Smooth muscle cell (in vitro differentiated cells): ENCODE data around the gene POLN. TPM values are rescaled to one million over a fixed set of nuclear protein-coding genes. Genes with fewer than 3 reads are reported as not detected.

Experiments used
- DNase-seq: peaks from one replicate; lab custom pipeline; 2025; ENCODE audit not compliant: unreplicated experiment; lab: John Stamatoyannopoulos, UW
- H2AFZ ChIP-seq: fragments of 200-600 bp; sonication (generic); 2 replicates; pipeline ENCODE4 v1.6.0; 2016; ENCODE audit warnings: antibody characterized with exemption, low read depth, mild to moderate bottlenecking
- H3F3A ChIP-seq: fragments of 200-600 bp; sonication (generic); 2 replicates; pipeline ENCODE4 v1.6.0; 2017; ENCODE audit warnings: antibody characterized with exemption, low read depth
- H3K27ac ChIP-seq: fragments of 200-600 bp; sonication (generic); 2 replicates; pipeline ENCODE4 v1.5.1; 2016; ENCODE audit warnings: low read depth, mild to moderate bottlenecking
- H3K27me3 ChIP-seq: fragments of 200-600 bp; sonication (generic); 2 replicates; pipeline ENCODE4 v1.6.1; 2016; ENCODE audit warnings: low read depth, mild to moderate bottlenecking
- H3K36me3 ChIP-seq: fragments of 200-600 bp; sonication (generic); 2 replicates; pipeline ENCODE4 v1.5.1; 2016; ENCODE audit warnings: low read depth
- H3K4me1 ChIP-seq: fragments of 200-600 bp; sonication (generic); 2 replicates; pipeline ENCODE4 v1.5.1; 2016; ENCODE audit warnings: low read depth
- H3K4me2 ChIP-seq: fragments of 200-600 bp; sonication (generic); 2 replicates; pipeline ENCODE4 v1.6.0; 2016; ENCODE audit warnings: mild to moderate bottlenecking
- H3K4me3 ChIP-seq: fragments of 200-600 bp; sonication (generic); 2 replicates; pipeline ENCODE4 v1.5.1; 2016; ENCODE audit warnings: mild to moderate bottlenecking
- H3K79me2 ChIP-seq: fragments of 200-600 bp; sonication (generic); 2 replicates; pipeline ENCODE4 v1.6.0; 2016; ENCODE audit warnings: low read depth, mild to moderate bottlenecking
- H3K9ac ChIP-seq: fragments of 200-600 bp; sonication (generic); 2 replicates; pipeline ENCODE4 v1.6.0; 2016; ENCODE audit warnings: low read depth
- H3K9me3 ChIP-seq: fragments of 200-600 bp; sonication (generic); replicated peaks from 2 replicates; pipeline ENCODE4 v1.5.1; 2016; ENCODE audit warnings: low read depth
- H4K20me1 ChIP-seq: fragments of 200-600 bp; sonication (generic); 2 replicates; pipeline ENCODE4 v1.6.0; 2016; ENCODE audit warnings: low read depth
- CTCF ChIP-seq: fragments of 200-600 bp; sonication (generic); IDR thresholded peaks from 2 replicates; pipeline ENCODE4 v1.5.1; 2017; ENCODE audit warnings: borderline replicate concordance, mild to moderate bottlenecking, antibody characterized with exemption; ENCODE audit not compliant: insufficient read depth, poor library complexity, severe bottlenecking
- WGBS: methylation state at CpG from one replicate; pipeline ENCODE4 v1.1.7; 2016; ENCODE audit warnings: low lambda C conversion rate; 5-methylcytosine and 5-hydroxymethylcytosine counted together
- polyA plus RNA-seq: library from polyadenylated mRNA; unstranded; fragments of >200 nt; fragmentation: Nextera tagmentation; extraction: Ambion mirVana; gene quantifications from 2 replicates; pipeline ENCODE4 v1.2.1, GENCODE V29; 2016
- total RNA-seq: library from RNA; depleted of rRNA; stranded (reverse); fragments of >200 nt; gene quantifications from 2 replicates; pipeline ENCODE4 v1.2.3, GENCODE V29; 2014

Gene POLN
- total and polyA plus RNA-seq, 2 experiments from 2014 or later: 0.35 to 3.0 TPM

GRCh38 chr4:2085496-2085901, 156.4 kb downstream of the POLN start:
- H3K4me2 ChIP-seq: no peak overlapping the region
- H2AFZ ChIP-seq: no peak overlapping the region
- DNase-seq: no peak
- no peak overlapping the region for H3K9ac ChIP-seq
- H4K20me1 ChIP-seq: no peaks in the 10 kb centered on the region
- no peaks in the 10 kb centered on the region for H3K9me3 ChIP-seq
- no peaks in the 10 kb centered on the region for H3F3A ChIP-seq
- 93% methylated on average over 8 of the region's 8 CpGs for WGBS
- no peak overlapping the region for H3K4me3 ChIP-seq
- no peaks in the 10 kb centered on the region for H3K4me1 ChIP-seq
- H3K36me3 ChIP-seq: no peaks in the 10 kb centered on the region
- no peaks in the 10 kb centered on the region for H3K27me3 ChIP-seq
- H3K79me2 ChIP-seq: no peaks in the 10 kb centered on the region
- H3K27ac ChIP-seq: no peak overlapping the region
- TF ChIP-seq CTCF: no peak

GRCh38 chr4:2084316-2084715, 157.6 kb downstream of the POLN start:
- H3K27me3 ChIP-seq: no peaks in the 10 kb centered on the region
- WGBS: 87% methylated on average over 13 of the region's 13 CpGs
- H3K79me2 ChIP-seq: no peaks in the 10 kb centered on the region
- H3F3A ChIP-seq: no peaks in the 10 kb centered on the region
- no peak for TF ChIP-seq CTCF
- H2AFZ ChIP-seq: no peak overlapping the region
- no peaks in the 10 kb centered on the region for H3K9me3 ChIP-seq
- H3K36me3 ChIP-seq: no peaks in the 10 kb centered on the region
- H3K27ac ChIP-seq: no peak overlapping the region
- H3K9ac ChIP-seq: no peak overlapping the region
- H3K4me2 ChIP-seq: no peak overlapping the region
- no peaks in the 10 kb centered on the region for H4K20me1 ChIP-seq
- no peak for DNase-seq
- H3K4me3 ChIP-seq: no peak overlapping the region
- H3K4me1 ChIP-seq: no peaks in the 10 kb centered on the region

- Histone ChIP-seq H3K27me3 (no peaks in the 10 kb centered on the region), H3K9ac (no peak overlapping the region), H2AFZ (no peak overlapping the region), H3K36me3 (no peaks in the 10 kb centered on the region), H3K79me2 (no peaks in the 10 kb centered on the region), H3K27ac (no peak overlapping the region), H3K4me1 (no peaks in the 10 kb centered on the region), H3K4me2 (no peak overlapping the region), H3K9me3 (no peaks in the 10 kb centered on the region), H3F3A (no peaks in the 10 kb centered on the region), H3K4me3 (no peak overlapping the region), H4K20me1 (no peaks in the 10 kb centered on the region)
- no peak for TF ChIP-seq CTCF
- no peak for DNase-seq
- WGBS: 86% methylated on average over 6 of the region's 6 CpGs
These were observed 158.1 kb downstream of the POLN start for GRCh38 chr4:2083826-2084160.

- no peaks in the 10 kb centered on the region for H3K4me1 ChIP-seq
- no peaks in the 10 kb centered on the region for H4K20me1 ChIP-seq
- no peaks in the 10 kb centered on the region for H3F3A ChIP-seq
- H3K4me2 ChIP-seq: no peak overlapping the region
- no peak overlapping the region for H3K4me3 ChIP-seq
- H3K9me3 ChIP-seq: no peaks in the 10 kb centered on the region
- H3K27ac ChIP-seq: no peak overlapping the region
- no peak for TF ChIP-seq CTCF
- H3K9ac ChIP-seq: no peak overlapping the region
- no peaks in the 10 kb centered on the region for H3K79me2 ChIP-seq
- no peak for DNase-seq
- no peaks in the 10 kb centered on the region for H3K36me3 ChIP-seq
- no peak overlapping the region for H2AFZ ChIP-seq
- 89% methylated on average over 15 of the region's 15 CpGs for WGBS
- H3K27me3 ChIP-seq: no peaks in the 10 kb centered on the region
These were observed 158.7 kb downstream of the POLN start for GRCh38 chr4:2083116-2083825.
